GM21515 (cell line): ENCODE data around the gene MSH5.
"Not testable (repeated sequence)": the region's sequence is repeated elsewhere in the genome, so short reads cannot be mapped to it uniquely, and the experiment has no call there.

Experiments
- ATAC-seq: cut with Tn5 transposase; IDR thresholded peaks from one replicate; pipeline ENCODE4 v1.9.1; 2021; ENCODE audit not compliant: unreplicated experiment

The MSH5 gene

DNA sequence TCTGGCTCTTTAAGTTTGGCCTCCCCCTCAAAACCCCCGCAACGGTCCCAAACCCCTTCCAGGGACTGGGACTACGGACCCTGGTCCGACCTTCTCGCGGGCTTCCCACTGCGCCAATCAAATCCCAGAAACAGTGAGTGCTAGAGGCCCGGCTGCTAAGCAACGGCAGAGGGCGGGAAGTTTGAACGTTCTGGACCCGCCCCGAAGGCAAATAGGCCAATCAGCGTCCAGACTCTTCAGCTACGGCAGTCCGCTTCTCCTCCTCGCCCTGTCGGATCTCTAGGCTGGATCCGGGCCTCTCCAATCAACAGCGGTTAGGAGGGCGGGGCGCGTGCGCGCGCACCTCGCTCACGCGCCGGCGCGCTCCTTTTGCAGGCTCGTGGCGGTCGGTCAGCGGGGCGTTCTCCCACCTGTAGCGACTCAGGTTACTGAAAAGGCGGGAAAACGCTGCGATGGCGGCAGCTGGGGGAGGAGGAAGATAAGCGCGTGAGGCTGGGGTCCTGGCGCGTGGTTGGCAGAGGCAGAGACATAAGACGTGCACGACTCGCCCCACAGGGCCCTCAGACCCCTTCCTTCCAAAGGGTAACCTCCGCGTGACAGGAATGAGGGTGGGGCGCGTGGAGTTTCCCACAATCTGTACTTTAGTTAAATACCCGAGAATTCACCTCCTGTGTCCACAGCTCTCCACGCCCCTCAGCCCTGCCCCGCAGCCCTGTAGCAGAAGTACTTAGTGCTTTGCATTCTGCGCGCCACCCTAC is at the start of gene MSH5:
Gene MSH5, plus strand, starts transcription at position 367 of the 758 bp plus-strand sequence. CDS start 462 bp downstream, outside the sequence.
- ATAC-seq, result peak; percentile 60

DNA sequence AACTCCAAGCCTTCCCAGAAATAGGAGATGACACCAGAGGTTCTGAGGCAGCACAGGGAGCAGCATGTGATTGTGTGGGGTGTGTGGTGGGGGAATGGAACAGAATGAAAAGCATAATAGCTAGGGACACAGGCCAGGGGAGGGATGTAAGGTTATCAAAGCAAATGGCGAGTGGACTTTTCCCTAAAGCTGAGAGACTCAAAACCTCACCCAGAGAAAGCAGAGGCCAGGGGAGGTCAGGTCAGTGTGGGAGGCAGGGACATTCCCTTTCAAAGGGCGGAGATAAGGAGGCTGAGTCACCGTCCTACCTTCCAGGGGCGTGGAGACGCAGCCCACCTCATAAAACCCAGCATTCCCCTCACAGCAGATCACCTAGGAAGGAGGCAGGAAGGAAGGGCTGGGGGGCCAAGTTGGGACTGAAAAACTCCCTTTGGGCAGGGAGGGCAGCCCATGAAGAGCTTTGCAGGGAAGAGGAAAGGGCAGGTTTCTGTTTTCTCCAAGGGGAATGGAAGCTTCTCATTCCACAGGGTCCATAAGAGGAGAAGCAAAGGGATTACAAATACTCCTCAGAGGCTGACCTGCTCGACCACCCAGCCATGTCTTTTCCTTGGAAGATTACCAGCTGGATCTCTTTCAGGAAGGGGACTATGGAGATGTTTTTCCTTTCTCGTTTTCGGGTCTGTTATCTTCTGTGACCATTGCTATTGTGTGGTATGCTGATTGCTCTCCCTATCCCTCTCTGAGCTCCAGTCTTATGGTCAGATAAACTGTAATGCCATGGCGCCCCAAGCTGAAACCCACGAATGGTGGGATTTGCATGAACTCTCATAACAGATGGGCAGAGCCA is 49.4 kb upstream of the MSH5 start:
- no peak for ATAC-seq

DNA sequence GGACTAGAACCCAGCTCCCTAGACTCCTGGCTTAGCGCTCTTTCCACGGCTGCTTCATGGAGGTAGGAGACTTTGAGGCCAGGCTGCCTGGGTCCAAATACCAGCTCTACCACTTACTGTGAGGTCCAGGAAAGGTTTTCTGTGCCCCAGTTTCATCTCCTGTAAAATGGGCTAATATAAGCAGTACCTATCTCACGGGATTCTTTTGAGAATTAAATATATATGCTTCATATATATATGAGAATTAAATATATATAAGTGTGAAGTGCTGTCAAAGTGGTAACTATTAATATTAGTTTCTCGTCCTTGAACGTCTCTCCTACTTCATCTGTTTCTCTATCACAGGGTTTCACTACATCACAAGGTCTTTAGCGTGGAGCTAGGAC is 48.7 kb upstream of the MSH5 start:
- ATAC-seq, result no peak

DNA sequence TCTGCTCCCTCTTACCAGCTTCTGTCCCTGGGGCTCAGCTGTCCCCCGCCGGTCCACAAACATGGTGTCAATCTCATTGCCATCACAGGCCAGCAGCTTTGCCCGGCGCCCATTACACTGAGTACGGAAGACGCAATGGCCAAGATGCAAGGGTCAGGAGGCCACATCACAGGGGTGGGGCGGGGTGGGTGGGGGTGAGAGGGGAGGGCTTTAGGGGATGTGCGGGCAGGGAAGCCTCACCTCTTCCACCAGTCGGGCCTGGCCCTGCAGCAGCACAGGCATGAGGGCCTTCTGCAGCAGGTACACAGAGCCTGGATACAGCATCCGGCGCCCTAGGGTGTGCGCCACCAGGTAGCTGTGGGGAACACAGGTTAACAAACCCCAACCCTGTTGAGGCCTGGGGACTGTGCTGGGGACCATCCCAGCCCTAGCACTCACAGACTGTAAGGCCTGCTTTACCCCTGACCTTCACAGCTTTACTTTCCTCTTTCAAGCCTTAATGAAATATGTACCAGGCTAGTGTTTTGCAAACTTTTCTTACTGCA is 48.2 kb upstream of the MSH5 start:
- ATAC-seq, result no peak

DNA sequence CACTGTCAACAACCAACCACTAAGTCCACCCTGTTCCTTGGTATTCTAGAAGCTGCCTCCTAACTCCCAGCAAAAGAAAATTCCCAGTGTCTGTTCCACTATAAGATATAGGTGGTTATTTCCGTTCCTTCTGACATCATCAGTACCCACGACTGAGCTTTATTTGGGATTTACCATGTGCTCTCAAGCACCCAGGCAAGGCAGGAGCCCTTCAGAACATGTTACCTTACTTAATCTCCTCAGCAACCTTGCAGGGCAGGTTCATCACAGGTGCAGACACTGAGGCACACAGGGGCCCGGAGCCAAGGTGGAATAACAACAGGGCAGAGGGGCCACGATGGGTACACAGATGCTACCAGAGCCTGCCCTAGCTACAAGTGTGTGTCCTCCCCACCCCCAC is 47.5 kb upstream of the MSH5 start:
- no peak for ATAC-seq

GRCh38 chr6:31692886-31693285 is 46.9 kb upstream of the MSH5 start:
- no peak for ATAC-seq

DNA sequence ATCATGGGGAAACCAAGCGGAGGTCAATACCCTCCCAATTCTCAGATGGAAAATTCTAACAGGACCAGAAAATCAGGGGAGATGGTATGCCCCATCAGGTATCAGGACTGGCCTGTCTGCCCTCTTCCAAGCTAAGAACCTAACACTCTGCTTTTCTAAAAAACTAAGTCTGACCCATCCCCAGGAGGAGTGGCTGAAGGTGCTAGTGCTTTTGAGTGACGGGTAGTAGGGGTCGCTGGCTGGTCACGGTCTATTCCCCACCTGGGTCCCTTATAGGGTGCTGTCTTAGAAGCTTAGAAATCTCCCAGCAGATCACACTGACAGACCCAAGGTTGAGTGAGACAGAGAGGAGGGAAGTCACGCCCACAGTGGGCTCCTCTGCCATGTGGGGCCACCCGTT is 46.3 kb upstream of the MSH5 start:
- no peak for ATAC-seq

DNA sequence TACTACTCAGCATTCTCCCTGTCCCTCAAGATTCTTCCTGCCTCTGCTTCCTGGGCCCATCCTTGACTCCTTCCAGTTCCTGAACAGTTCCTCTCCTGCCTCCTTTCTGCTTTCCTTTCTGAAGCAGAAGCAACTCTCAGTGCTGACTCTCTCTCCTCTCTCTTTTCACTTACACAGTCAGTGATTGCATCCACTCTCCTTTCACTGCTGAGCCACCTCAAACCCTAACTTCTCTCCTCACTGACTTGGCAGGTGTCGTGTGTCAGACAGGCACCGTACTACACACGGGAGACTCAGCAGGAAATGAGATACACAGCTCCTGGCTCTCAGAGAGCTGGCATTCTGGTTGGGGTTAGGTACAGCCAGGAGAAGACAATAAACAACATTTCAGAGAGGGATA is 42.2 kb upstream of the MSH5 start:
- ATAC-seq, result no peak

DNA sequence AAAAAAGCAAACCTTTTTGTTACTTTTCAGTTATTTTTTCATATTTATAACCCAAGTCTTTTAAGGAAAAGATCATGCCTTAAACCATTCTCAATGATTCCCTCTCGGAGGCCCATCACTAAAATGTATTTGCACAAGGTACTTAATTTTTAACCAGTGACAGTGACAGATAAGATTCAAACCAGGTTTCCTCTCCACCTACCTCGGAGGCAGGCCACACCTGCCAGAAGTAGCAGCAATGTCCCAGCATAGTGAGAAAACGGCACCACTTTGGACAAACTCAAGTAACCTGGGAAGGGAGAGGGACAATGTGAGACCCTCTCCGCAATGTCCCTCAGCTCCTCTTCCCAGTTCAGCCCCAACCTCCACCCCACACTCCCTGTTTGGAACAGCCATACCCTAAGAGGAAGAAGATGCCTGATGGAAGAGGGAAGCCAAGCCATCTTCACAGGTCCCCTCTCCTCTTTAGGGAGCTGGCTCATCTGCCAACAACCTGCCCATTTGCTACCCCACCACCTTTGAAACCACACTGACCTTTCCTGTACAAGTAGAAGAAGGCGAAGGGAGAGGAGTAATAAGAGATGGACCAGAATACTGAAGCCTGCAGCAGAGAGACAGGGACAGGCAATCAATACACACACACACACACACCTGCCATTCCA is 38.9 kb upstream of the MSH5 start:
- ATAC-seq, result no peak

DNA sequence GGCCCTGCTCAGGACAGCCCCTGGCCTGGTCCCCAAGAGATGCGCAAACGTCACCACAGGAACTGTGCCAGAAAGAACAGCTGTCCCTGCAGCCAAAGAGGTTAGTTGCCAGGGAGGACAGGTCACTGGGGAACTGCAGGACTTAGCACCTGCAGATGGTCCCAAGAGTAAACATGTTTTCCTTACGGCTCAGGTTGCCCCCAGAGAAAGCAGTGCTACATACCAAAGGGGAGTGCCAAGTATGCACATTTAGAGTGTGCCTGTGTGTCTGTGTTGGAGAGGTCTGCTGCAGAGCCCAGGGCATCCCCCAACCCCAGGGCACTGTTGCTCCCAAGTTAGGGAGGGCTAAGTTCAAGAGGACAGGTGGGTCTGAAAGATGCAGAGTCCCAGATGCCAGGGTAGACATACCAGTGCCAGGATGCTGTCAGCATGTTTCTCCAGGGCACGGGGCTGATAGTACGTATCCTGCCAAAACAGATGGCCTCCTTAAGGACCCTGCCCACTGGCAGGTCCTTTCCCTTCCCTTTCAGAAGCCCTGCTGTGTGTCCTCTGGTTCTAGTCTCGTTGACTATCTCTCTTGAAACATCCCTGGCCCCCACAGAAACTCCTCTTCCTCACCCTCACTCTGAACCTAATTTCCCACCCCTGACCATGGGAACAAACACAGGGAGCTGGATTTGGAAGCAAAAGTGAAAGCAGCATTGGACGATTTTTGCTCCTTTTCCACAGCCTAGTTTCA is 38.0 kb upstream of the MSH5 start:
- ATAC-seq, result no peak

- no peak for ATAC-seq
Observed at GRCh38 chr6:31702405-31702818, 37.4 kb upstream of the MSH5 start.

GRCh38 chr6:31702819-31703716 is 36.7 kb upstream of the MSH5 start, which contains the start of gene ABHD16A:
Gene ABHD16A, minus strand, starts transcription at chr6:31703324. Its CDS starts 43 bp downstream, at chr6:31703281.
- ATAC-seq, result peak; percentile 71

GRCh38 chr6:31705931-31706330 is 33.9 kb upstream of the MSH5 start:
- ATAC-seq, result no peak

DNA sequence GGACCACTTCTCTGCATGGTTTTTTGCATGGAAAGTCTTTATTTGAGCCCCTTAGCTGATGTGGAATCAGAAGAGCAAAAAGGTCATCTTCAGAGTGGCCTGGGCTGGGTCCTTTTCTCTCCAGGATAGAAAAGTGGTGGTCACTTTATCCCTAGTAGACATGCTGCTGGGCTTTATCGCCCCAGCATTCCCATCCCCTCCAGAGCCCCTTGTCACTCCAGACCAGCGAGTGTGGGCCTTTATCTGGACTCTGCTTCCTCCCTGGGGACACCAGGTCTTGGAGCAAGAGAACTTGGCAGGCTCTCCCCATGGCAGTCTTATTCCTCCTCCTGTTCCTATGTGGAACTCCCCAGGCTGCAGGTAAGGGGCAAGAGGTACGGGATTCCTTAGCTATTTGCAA is 33.2 kb upstream of the MSH5 start, which contains the start of gene LY6G6F:
Gene LY6G6F, plus strand, starts transcription at position 268 of the 400 bp plus-strand sequence. Its CDS starts 41 bp downstream, at position 309.
- no peak for ATAC-seq

DNA sequence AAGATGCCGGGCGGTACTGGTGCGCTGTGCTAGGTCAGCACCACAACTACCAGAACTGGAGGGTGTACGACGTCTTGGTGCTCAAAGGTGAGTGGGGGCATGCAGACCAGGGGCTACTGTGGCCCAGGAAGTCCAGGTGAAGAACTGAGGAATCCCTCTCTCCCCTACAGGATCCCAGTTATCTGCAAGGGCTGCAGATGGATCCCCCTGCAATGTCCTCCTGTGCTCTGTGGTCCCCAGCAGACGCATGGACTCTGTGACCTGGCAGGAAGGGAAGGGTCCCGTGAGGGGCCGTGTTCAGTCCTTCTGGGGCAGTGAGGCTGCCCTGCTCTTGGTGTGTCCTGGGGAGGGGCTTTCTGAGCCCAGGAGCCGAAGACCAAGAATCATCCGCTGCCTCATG is 32.1 kb upstream of the MSH5 start:
- no peak for ATAC-seq

GRCh38 chr6:31708224-31708623 is 31.6 kb upstream of the MSH5 start:
- ATAC-seq, result no peak

DNA sequence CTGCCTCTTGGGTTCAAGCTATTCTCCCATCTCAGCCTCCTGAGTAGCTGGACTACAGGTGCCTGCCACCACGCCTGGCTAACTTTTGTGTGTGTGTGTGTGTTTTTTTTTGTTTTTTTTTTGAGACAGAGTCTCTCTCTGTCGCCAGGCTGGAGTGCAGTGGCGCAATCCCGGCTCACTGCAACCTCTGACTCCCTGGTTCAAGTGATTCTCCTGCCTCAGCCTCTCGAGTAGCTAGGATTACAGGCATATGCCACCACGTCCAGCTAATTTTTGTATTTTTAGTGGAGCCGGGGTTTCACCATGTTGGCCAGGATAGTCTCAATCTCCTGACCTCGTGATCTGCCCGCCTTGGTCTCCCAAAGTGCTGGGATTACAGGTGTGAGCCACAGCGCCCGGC is 30.6 kb upstream of the MSH5 start:
- not testable (repeated sequence) for ATAC-seq

- ATAC-seq, result no peak
Observed at GRCh38 chr6:31710523-31711219, 29.1 kb upstream of the MSH5 start.

DNA sequence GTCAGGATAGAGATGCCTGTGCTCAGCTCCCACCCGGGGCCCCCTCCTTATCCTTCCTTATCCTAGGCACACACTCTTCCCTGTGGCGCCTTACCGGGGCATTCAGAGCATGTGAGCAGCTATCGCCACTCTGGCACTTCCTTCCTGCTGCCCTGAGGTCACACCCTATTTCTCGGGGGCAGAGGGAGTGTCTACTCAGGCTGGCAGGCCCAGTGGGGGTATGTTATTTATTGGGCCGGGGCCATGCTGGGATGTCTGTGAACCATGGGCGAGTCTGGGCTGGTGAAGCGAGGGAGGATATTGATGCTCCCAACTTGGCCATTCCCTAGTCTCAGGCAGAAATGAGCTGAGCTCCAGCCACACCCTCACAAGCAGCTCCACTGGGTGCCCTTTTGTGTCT is 28.6 kb upstream of the MSH5 start:
- no peak for ATAC-seq
